NB4 (cell line): ENCODE data around the gene ZBTB46.

Experiments used
- POLR2A ChIP-seq: IDR thresholded peaks from 2 replicates; pipeline ENCODE4 v1.6.1; 2011; ENCODE audit warnings: mild to moderate bottlenecking; ENCODE audit not compliant: insufficient read length; ENCODE audit errors: extremely low read depth
- TF ChIP-seq, protein P1 (sequence below): IDR thresholded peaks from one replicate; pipeline ENCODE4 v1.5.1; 2012; ENCODE audit warnings: low read depth, low read length
- TF ChIP-seq, protein P2 (sequence below): IDR thresholded peaks from 2 replicates; pipeline ENCODE4 v1.6.1; 2011; ENCODE audit warnings: low read depth, low read length

DNA sequence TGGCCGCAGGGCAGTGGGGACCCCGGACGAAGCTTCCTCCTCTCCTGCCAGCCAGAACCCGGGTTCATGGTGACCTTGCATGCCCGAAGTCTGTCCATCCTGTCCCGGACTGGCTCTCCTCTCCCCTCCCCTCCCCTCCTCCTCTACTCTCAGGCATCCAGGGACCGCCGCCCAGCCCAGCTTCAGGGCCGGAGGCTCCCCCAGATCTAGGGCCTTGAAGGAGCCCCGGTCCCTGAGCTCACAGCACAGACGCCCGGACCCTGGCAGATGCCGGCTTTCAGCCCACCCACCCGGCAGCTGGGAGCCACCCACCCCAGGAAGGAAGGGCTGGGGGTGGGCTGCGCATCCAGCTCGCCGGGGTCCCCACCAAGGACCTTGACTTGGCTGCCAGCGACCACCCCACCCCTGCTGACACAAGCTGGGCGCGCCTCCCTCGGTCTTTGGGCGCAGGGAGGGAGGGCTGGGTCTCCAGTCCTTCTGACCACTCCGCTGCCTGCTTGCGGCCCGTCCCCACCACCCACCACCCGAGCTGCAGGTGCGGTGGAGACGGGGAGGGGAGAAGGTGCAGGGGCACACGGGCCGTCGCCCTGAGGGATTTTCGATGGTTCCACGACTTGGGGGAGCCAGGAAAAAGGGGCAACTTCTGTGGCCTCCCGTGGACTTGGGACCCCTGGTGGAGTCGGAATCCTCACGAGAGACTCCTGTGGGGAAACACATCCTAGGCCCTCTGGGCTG lies 24.5 kb upstream of the ZBTB46 start:
- no peak for TF ChIP-seq POLR2A
- TF ChIP-seq, protein P1, sequence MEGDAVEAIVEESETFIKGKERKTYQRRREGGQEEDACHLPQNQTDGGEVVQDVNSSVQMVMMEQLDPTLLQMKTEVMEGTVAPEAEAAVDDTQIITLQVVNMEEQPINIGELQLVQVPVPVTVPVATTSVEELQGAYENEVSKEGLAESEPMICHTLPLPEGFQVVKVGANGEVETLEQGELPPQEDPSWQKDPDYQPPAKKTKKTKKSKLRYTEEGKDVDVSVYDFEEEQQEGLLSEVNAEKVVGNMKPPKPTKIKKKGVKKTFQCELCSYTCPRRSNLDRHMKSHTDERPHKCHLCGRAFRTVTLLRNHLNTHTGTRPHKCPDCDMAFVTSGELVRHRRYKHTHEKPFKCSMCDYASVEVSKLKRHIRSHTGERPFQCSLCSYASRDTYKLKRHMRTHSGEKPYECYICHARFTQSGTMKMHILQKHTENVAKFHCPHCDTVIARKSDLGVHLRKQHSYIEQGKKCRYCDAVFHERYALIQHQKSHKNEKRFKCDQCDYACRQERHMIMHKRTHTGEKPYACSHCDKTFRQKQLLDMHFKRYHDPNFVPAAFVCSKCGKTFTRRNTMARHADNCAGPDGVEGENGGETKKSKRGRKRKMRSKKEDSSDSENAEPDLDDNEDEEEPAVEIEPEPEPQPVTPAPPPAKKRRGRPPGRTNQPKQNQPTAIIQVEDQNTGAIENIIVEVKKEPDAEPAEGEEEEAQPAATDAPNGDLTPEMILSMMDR = no peak
- TF ChIP-seq, protein P2, sequence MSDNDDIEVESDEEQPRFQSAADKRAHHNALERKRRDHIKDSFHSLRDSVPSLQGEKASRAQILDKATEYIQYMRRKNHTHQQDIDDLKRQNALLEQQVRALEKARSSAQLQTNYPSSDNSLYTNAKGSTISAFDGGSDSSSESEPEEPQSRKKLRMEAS = no peak
